SU-DHL-6 (cell line): ENCODE data around the gene TANGO6.

Experiments
- H2AFZ ChIP-seq: fragments of 200-600 bp; sonication (generic); 2 replicates; pipeline ENCODE4 v1.6.1; 2014; ENCODE audit warnings: low read depth, mild to moderate bottlenecking, moderate library complexity, mixed read lengths, antibody characterized with exemption, low read length; ENCODE audit not compliant: severe bottlenecking
- H3F3A ChIP-seq: fragments of 200-600 bp; shearing (Covaris generic); 2 replicates; pipeline ENCODE4 v1.6.0; 2016; ENCODE audit warnings: antibody characterized with exemption, mild to moderate bottlenecking; ENCODE audit not compliant: insufficient read depth
- H3K27ac ChIP-seq: fragments of 200-600 bp; sonication (generic); 2 replicates; pipeline ENCODE4 v1.5.1; 2016; ENCODE audit warnings: low read depth, mild to moderate bottlenecking, low read length, moderate library complexity, mixed read lengths
- H3K27me3 ChIP-seq: fragments of 200-600 bp; sonication (generic), shearing (Covaris generic); 2 replicates; pipeline ENCODE4 v1.6.0; 2014; ENCODE audit warnings: mild to moderate bottlenecking, low read length
- H3K36me3 ChIP-seq: fragments of 200-600 bp; sonication (generic); 2 replicates; pipeline ENCODE4 v1.6.1; 2014; ENCODE audit warnings: mild to moderate bottlenecking, low read length, mixed read lengths
- H3K4me2 ChIP-seq: fragments of 300-600, 200-600 bp; shearing (Covaris generic), sonication (generic); 2 replicates; pipeline ENCODE4 v1.6.0; 2014; ENCODE audit warnings: low read length, low read depth, mild to moderate bottlenecking; ENCODE audit not compliant: poor library complexity, severe bottlenecking
- H3K4me3 ChIP-seq: fragments of 200-600 bp; sonication (generic); 2 replicates; pipeline ENCODE4 v1.5.1; 2014; ENCODE audit warnings: antibody characterized with exemption, low read length, mild to moderate bottlenecking, mixed read lengths; ENCODE audit not compliant: insufficient read depth, poor library complexity, severe bottlenecking
- H3K79me2 ChIP-seq: fragments of 200-600 bp; sonication (generic); 2 replicates; pipeline ENCODE4 v1.6.1; 2014; ENCODE audit warnings: mild to moderate bottlenecking, low read length, moderate library complexity; ENCODE audit not compliant: insufficient read depth
- H3K9ac ChIP-seq: fragments of 200-600 bp; sonication (generic); 2 replicates; pipeline ENCODE4 v1.7.0; 2014; ENCODE audit warnings: mild to moderate bottlenecking, low read length
- H3K9me2 ChIP-seq: fragments of 200-600 bp; sonication (generic); replicated peaks from 2 replicates; pipeline ENCODE4 v1.6.1; 2014; ENCODE audit warnings: low read length; ENCODE audit not compliant: insufficient read depth
- H3K9me3 ChIP-seq: fragments of 200-600 bp; sonication (generic); 2 replicates; pipeline ENCODE4 v1.6.1; 2014; ENCODE audit warnings: low read length, mixed read lengths; ENCODE audit not compliant: insufficient read depth
- H4K20me1 ChIP-seq: fragments of 200-600 bp; sonication (generic); 2 replicates; pipeline ENCODE4 v1.6.1; 2014; ENCODE audit warnings: low read depth, mild to moderate bottlenecking, antibody characterized with exemption, low read length, moderate library complexity, mixed read lengths
- EZH2phosphoT487 ChIP-seq: fragments of 200-600 bp; sonication (generic), shearing (Covaris generic); conservative IDR thresholded peaks from 2 replicates; pipeline ENCODE4 v1.6.1; 2018; ENCODE audit warnings: mild to moderate bottlenecking, antibody characterized with exemption, low read length, moderate library complexity, mixed read lengths
- TF ChIP-seq, protein P1 (sequence below): fragments of 200-600 bp; sonication (generic); IDR thresholded peaks from one replicate; pipeline ENCODE4 v1.5.1; 2017; ENCODE audit warnings: antibody characterized with exemption, mild to moderate bottlenecking, low read length, moderate library complexity; ENCODE audit not compliant: insufficient read depth, poor library complexity, severe bottlenecking

TANGO6 gene

DNA sequence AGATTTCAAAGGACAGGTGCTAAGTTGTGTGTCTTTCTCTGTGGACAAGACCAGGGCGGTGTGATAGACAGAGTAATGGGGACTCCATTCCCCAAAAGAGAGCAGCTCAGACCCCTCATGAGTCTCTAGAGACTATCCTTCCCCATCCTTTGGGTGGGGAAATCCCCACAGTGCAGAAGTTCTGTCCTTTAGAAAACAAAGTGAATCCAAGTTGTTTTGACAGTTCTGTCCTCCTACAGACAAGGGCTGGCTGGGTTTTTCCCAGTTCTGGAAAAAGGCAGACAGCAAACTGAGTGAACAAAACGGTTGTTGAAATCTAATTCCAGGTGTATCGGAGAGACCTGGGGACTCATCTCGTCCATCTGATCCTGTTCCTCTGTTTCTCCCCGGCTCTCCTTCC lies 251.2 kb downstream of the TANGO6 start:
- TF ChIP-seq, protein P1, sequence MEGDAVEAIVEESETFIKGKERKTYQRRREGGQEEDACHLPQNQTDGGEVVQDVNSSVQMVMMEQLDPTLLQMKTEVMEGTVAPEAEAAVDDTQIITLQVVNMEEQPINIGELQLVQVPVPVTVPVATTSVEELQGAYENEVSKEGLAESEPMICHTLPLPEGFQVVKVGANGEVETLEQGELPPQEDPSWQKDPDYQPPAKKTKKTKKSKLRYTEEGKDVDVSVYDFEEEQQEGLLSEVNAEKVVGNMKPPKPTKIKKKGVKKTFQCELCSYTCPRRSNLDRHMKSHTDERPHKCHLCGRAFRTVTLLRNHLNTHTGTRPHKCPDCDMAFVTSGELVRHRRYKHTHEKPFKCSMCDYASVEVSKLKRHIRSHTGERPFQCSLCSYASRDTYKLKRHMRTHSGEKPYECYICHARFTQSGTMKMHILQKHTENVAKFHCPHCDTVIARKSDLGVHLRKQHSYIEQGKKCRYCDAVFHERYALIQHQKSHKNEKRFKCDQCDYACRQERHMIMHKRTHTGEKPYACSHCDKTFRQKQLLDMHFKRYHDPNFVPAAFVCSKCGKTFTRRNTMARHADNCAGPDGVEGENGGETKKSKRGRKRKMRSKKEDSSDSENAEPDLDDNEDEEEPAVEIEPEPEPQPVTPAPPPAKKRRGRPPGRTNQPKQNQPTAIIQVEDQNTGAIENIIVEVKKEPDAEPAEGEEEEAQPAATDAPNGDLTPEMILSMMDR, result no peak
- TF ChIP-seq EZH2phosphoT487, result no peak
- Histone ChIP-seq H3K9ac (no peak overlapping the region), H3F3A (no peaks in the 10 kb centered on the region), H3K27ac (no peak overlapping the region), H3K79me2 (no peaks in the 10 kb centered on the region), H3K4me3 (no peak overlapping the region), H3K9me3 (no peaks in the 10 kb centered on the region), H4K20me1 (no peaks in the 10 kb centered on the region), H3K4me2 (no peak overlapping the region), H3K9me2 (no peaks in the 10 kb centered on the region), H3K27me3 (no peaks in the 10 kb centered on the region), H3K36me3 (no peaks in the 10 kb centered on the region), H2AFZ (no peak overlapping the region)

DNA sequence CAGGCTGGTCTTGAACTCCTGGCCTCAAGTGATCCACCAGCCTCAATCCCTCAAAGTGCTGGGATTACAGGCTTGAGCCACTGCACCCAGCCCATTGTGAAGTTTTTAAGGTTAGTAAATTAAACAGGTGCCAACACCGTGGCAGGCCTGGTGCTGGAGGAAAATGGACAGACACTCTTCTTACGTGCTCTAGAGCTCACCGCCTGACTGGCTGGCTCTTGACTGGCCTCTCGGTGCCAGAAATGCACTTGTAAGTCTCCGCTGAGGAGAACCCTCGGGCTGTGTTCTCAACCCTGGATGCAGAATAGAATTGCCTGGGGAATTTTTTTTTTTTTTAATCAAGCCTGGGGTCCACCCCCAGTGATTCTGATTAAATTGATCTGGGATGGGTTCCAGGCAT lies 251.9 kb downstream of the TANGO6 start:
- no peaks in the 10 kb centered on the region for H3K36me3 ChIP-seq
- no peak overlapping the region for H3K4me3 ChIP-seq
- no peak overlapping the region for H3K9ac ChIP-seq
- H3K27ac ChIP-seq, result no peak overlapping the region
- no peaks in the 10 kb centered on the region for H3K27me3 ChIP-seq
- H3K9me2 ChIP-seq, result no peaks in the 10 kb centered on the region
- no peaks in the 10 kb centered on the region for H4K20me1 ChIP-seq
- no peak overlapping the region for H2AFZ ChIP-seq
- no peak overlapping the region for H3K4me2 ChIP-seq
- H3K9me3 ChIP-seq, result no peaks in the 10 kb centered on the region
- no peak for TF ChIP-seq EZH2phosphoT487
- TF ChIP-seq, protein P1, result no peak
- no peaks in the 10 kb centered on the region for H3F3A ChIP-seq
- no peaks in the 10 kb centered on the region for H3K79me2 ChIP-seq

DNA sequence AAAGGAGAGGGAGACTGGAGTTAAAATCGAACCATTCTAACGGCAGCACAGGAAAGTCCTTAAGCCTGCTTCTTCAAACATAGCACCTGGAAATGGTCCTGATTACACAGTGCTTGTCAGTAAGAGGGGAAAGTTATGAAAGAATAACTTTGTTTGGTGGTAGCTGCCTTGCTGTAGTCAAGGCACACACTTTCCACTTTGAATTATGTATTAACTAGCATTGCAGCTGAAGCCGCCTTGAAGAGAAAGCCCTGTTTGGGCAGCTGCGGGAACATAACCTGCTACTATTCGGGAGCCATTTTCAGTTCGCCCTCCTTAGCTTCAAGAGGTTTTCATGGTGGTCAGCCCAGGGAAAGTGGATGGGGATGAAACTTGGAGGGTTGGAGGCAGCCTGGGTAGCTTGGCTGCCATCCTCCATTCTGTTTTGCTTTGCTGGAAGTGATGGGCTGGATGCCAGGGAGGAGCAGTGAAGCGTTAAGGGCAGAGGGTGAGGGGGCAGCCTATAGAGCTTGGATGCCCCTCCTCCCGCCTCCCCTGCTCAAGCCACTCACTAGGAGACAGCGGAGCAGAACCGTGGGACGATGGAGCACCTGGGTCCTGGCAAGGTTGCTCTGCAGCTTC lies 256.9 kb downstream of the TANGO6 start:
- Histone ChIP-seq H3K4me2 (no peak overlapping the region), H4K20me1 (no peaks in the 10 kb centered on the region), H3K27me3 (no peaks in the 10 kb centered on the region), H3K36me3 (no peaks in the 10 kb centered on the region), H3K9me3 (no peaks in the 10 kb centered on the region), H3K9me2 (no peaks in the 10 kb centered on the region), H3K79me2 (no peaks in the 10 kb centered on the region), H2AFZ (no peak overlapping the region), H3K4me3 (no peak overlapping the region), H3K9ac (no peak overlapping the region), H3K27ac (no peak overlapping the region), H3F3A (no peaks in the 10 kb centered on the region)
- TF ChIP-seq, protein P1, result no peak
- no peak for TF ChIP-seq EZH2phosphoT487
